HFF-Myc (cell line): ENCODE data around the gene YTHDF1.

Source experiments
- DNase-seq: peaks from one replicate; pipeline ENCODE4 v3.0.0-alpha.2; 2011; ENCODE audit warnings: low read depth; ENCODE audit errors: extremely low read depth
- H3K4me3 ChIP-seq: replicated peaks from 2 replicates; pipeline ENCODE4 v1.5.1; 2011; ENCODE audit warnings: low read depth, mild to moderate bottlenecking, control low read depth, low read length
- TF ChIP-seq, protein P1 (sequence below): IDR thresholded peaks from 2 replicates; pipeline ENCODE4 v1.5.1; 2012; ENCODE audit warnings: mild to moderate bottlenecking, low read depth, low read length, control low read depth; ENCODE audit errors: missing control alignments

The YTHDF1 gene

DNA sequence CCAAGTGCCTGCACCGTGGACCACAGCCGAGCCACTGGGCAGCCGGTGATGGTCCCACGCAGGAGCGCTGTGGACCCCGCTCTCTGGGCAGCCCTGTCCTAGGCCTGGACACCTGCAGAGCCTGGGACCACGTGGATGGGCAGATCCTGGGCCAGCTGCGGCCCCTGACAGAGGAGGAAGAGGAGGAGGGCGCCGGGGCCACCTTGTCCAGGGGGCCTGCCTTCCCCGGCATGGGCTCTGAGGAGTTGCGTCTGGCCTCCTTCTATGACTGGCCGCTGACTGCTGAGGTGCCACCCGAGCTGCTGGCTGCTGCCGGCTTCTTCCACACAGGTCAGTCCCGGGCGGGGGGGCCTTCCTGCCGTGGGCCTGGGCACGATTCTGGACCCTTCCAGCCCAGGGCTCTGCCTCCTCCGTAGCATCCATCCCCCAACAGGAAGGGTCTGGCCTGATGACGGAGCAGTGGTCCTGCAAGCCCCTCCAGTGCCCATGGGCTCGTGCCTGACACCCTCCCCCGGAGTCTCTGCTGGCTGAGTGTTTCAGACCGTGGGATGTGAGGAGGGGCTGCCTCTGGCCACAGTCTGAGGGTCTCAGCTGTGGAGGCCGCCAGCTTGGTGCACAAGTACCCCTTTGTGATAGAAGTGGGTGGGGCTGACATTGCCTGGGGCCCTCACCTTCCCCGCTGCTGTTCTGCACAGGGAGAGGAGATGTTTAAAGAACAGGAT, 20.3 kb upstream of the YTHDF1 start:
- no peak for DNase-seq
- H3K4me3 ChIP-seq: no peak overlapping the region
- TF ChIP-seq, protein P1, sequence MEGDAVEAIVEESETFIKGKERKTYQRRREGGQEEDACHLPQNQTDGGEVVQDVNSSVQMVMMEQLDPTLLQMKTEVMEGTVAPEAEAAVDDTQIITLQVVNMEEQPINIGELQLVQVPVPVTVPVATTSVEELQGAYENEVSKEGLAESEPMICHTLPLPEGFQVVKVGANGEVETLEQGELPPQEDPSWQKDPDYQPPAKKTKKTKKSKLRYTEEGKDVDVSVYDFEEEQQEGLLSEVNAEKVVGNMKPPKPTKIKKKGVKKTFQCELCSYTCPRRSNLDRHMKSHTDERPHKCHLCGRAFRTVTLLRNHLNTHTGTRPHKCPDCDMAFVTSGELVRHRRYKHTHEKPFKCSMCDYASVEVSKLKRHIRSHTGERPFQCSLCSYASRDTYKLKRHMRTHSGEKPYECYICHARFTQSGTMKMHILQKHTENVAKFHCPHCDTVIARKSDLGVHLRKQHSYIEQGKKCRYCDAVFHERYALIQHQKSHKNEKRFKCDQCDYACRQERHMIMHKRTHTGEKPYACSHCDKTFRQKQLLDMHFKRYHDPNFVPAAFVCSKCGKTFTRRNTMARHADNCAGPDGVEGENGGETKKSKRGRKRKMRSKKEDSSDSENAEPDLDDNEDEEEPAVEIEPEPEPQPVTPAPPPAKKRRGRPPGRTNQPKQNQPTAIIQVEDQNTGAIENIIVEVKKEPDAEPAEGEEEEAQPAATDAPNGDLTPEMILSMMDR: no peak

DNA sequence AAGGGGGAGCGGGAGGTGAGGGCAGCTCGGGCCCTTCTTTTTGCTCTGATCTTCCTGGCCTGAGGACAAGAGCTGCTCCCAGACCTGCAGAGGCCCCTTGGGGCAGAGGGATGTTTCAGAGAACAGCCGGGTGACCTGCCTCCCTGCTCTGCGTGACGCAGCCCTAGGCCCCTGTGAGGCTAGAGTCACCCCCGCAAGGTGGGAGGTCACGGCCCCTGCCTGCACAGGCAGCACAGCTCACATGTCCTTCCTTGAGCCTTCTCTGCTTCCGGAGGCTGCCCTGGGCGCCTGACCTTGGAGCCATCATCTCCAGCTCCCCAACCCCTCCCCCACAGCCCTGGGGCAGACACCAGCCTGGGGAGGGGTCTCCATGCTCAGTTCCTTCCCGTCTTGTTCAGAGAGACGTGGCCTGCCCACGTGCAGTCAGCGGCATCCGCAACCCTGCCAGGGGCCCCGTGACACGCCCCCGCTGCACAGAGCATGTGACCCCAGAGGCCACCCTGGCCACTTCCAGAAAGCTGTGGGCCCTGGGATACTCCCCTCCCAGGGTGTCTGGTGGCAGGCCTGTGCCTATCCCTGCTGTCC, 19.6 kb upstream of the YTHDF1 start, which contains the start of gene BIRC7:
BIRC7 (plus strand) TSS at position 507 of the 585 bp plus-strand sequence. CDS start 192 bp downstream, outside the sequence.
- TF ChIP-seq, protein P1: no peak
- H3K4me3 ChIP-seq: no peak within 1 kb of the TSS
- no peak for DNase-seq

- H3K4me3 ChIP-seq: no peak overlapping the region
- DNase-seq: no peak
- TF ChIP-seq, protein P1: peak; percentile 28
These were observed 18.9 kb upstream of the YTHDF1 start for GRCh38 chr20:63234693-63235398.

- no peak overlapping the region for H3K4me3 ChIP-seq
These were observed 18.0 kb upstream of the YTHDF1 start for GRCh38 chr20:63233924-63234323.

GRCh38 chr20:63233061-63233344, 17.1 kb upstream of the YTHDF1 start:
- no peak overlapping the region for H3K4me3 ChIP-seq
- TF ChIP-seq, protein P1: no peak
- no peak for DNase-seq

More at GRCh38 chr20:63233924-63234323, 18.0 kb upstream of the YTHDF1 start:
- TF ChIP-seq, protein P1: no peak
- no peak for DNase-seq

DNA sequence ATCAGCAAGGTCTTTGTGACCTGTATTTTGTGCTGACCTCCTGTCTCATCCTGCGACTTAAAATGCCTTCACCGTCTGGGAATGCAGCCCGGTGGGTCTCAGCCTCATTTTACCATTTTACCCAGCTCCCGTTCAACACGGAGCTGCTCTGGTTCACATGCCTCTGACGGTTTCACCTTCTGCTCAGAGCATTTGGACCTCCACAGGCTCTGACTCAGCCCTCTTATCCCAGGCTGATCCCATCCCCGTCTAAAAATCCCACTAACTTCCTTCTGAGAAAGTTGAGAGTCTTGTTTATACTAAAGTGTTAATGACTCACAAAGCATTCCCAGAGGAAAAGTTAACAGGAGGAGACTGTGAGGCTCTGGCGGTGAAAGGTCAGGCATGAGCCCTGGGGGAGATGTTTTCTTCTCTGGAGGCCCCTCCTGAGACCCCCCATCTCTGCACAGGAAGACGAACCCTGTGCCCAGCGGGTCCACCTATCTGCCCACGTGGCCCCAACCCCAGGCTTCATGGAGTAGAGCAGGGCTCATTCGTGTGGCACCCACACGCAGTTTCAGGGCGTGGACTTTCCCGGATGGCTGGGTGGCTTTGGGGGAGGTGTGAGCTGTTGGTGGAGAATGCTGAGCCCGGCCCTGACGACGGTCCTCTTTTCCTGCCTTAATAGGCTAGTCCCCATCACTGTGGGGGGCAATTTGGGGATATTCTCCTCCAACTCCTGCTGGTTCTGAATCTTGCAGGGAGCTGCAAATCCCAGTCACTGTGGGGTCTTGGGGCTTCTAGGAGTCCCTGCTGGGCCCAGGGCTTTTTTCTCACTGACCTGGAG, 16.5 kb upstream of the YTHDF1 start:
- peak; percentile 70 for DNase-seq
- TF ChIP-seq, protein P1: no peak
- no peak overlapping the region for H3K4me3 ChIP-seq
